Endodermal cell (in vitro differentiated cells): ENCODE measurements around the gene KRTAP4-12. TPM values are rescaled to one million over a fixed set of nuclear protein-coding genes. Genes with fewer than 3 reads are reported as not detected.
"Not testable (repeated sequence)": the region's sequence is repeated elsewhere in the genome, so short reads cannot be mapped to it uniquely, and the experiment has no call there.

Source experiments
- DNase-seq: peaks from one replicate; pipeline ENCODE4 v3.0.0-alpha.2; 2017
- H3K27ac ChIP-seq: 2 replicates; pipeline ENCODE4 v1.5.1; 2013; ENCODE audit warnings: mild to moderate bottlenecking, low read depth, low read length, moderate library complexity
- H3K27me3 ChIP-seq: 2 replicates; pipeline ENCODE4 v1.6.1; 2013; ENCODE audit warnings: mild to moderate bottlenecking, low read length, moderate library complexity; ENCODE audit not compliant: insufficient read depth, control insufficient read depth, poor library complexity, severe bottlenecking
- H3K36me3 ChIP-seq: 2 replicates; pipeline ENCODE4 v1.7.0; 2013; ENCODE audit warnings: mild to moderate bottlenecking, low read length, moderate library complexity; ENCODE audit not compliant: control insufficient read depth, insufficient read depth
- H3K4me1 ChIP-seq: one replicate; pipeline ENCODE4 v1.7.0; 2013; ENCODE audit warnings: low read length; ENCODE audit not compliant: control insufficient read depth, insufficient read depth
- H3K4me3 ChIP-seq: 2 replicates; pipeline ENCODE4 v1.5.1; 2013; ENCODE audit warnings: mild to moderate bottlenecking, low read length, moderate library complexity
- H3K9ac ChIP-seq: 2 replicates; pipeline ENCODE4 v1.6.1; 2013; ENCODE audit warnings: mild to moderate bottlenecking, low read length, moderate library complexity; ENCODE audit not compliant: poor library complexity, severe bottlenecking; ENCODE audit errors: extremely low read depth
- H3K9me3 ChIP-seq: 2 replicates; pipeline ENCODE4 v1.6.1; 2013; ENCODE audit warnings: mild to moderate bottlenecking, low read length, moderate library complexity; ENCODE audit not compliant: control insufficient read depth
- H3K27ac Mint-ChIP-seq: 2 replicates; pipeline ENCODE4 v1.8.0; 2020; ENCODE audit warnings: mixed read lengths
- H3K27me3 Mint-ChIP-seq: 2 replicates; pipeline ENCODE4 v1.8.0; 2021; ENCODE audit warnings: mild to moderate bottlenecking, mixed read lengths; ENCODE audit not compliant: insufficient read depth
- H3K36me3 Mint-ChIP-seq: 2 replicates; pipeline ENCODE4 v1.8.0; 2020; ENCODE audit warnings: low read depth, mixed read lengths
- H3K4me1 Mint-ChIP-seq: 2 replicates; pipeline ENCODE4 v1.8.0; 2020; ENCODE audit warnings: mixed read lengths
- H3K4me3 Mint-ChIP-seq: 2 replicates; pipeline ENCODE4 v1.8.0; 2020; ENCODE audit warnings: mild to moderate bottlenecking, moderate library complexity, mixed read lengths
- H3K9me3 Mint-ChIP-seq: 2 replicates; pipeline ENCODE4 v1.8.0; 2020; ENCODE audit warnings: mild to moderate bottlenecking, mixed read lengths
- CTCF ChIP-seq: fragments of 200-600 bp; sonication (generic); conservative IDR thresholded peaks from 2 replicates; pipeline ENCODE4 v1.5.0; 2021; ENCODE audit warnings: antibody characterized with exemption, mild to moderate bottlenecking
- WGBS, 2 experiments: methylation state at CpG; one replicate each; pipeline versions ENCODE4 v1.1.5 to v1.1.7; 2013; ENCODE audit warnings: missing lambda C conversion rate in 2 of 2, mixed read lengths in 1 of 2; ENCODE audit not compliant: insufficient coverage in 1 of 2, insufficient read length in 1 of 2; 5-methylcytosine and 5-hydroxymethylcytosine counted together
- total RNA-seq, 2 donors: library from RNA; stranded (reverse); fragmentation: NEBNext Ultra II Directional in 1 of 2; extraction: Animal tissue kit (Norgen Biotek cat#: 25700) in 1 of 2; gene quantifications; 2 replicates in 1 of 2; 3 replicates in 1 of 2; pipeline ENCODE4 v1.2.1, GENCODE V29; 2021

KRTAP4-12 gene
- total RNA-seq, 2 donors from 2014 or later: not detected

DNA sequence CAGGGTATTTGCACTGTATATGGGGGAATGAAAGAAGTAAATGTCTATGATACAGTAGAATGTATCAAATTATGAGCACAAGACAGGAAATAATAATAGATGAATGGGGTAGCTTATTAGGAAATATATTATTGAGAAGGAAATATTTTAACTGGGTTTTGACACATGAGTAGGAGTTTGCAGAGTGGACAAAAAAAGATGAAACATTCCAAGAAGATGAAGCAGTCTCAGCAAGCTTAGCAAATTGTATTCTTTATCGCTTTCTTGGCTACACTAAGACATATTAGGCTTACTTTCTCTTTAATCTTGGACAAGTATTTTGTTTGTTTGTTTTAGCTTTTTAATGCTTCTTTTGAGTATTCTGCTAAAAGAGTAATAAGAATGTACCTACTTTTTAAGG lies 20.1 kb downstream of the KRTAP4-12 start:
- Histone ChIP-seq H3K27ac (no peak overlapping the region), H3K4me3 (no peak overlapping the region), H3K36me3 (no peaks in the 10 kb centered on the region), H3K4me1 (no peaks in the 10 kb centered on the region), H3K9ac (no peak overlapping the region), H3K27me3 (no peaks in the 10 kb centered on the region), H3K9me3 (no peaks in the 10 kb centered on the region)
- Mint-ChIP-seq H3K4me1 (peaks cover 9% of the 10 kb centered on the region), H3K9me3 (peaks cover 3% of the 10 kb centered on the region), H3K4me3 (no peak overlapping the region), H3K36me3 (no peaks in the 10 kb centered on the region), H3K27ac (no peak overlapping the region), H3K27me3 (peaks cover 2% of the 10 kb centered on the region)
- no peak for TF ChIP-seq CTCF
- WGBS, 2 experiments: no CpG with 5 or more reads among the region's 1 CpG
- no peak for DNase-seq

GRCh38 chr17:41101586-41102259 lies 22.3 kb downstream of the KRTAP4-12 start, which contains the start of gene KRTAP4-16:
TSS of gene KRTAP4-16 (minus strand) at chr17:41102209. CDS start at chr17:41102209, 0 bp downstream.
- no peak for TF ChIP-seq CTCF
- Histone ChIP-seq H3K36me3 (no peaks in the 10 kb centered on the region), H3K4me1 (no peaks in the 10 kb centered on the region), H3K4me3 (no peak within 1 kb of the TSS), H3K9me3 (no peaks in the 10 kb centered on the region), H3K9ac (no peak within 1 kb of the TSS), H3K27me3 (no peaks in the 10 kb centered on the region), H3K27ac (no peak within 1 kb of the TSS)
- Mint-ChIP-seq H3K27ac (no peak within 1 kb of the TSS), H3K27me3 (peaks cover 4% of the 10 kb centered on the region), H3K4me3 (no peak within 1 kb of the TSS), H3K9me3 (no peaks in the 10 kb centered on the region), H3K36me3 (no peaks in the 10 kb centered on the region), H3K4me1 (no peaks in the 10 kb centered on the region)
- no peak for DNase-seq
- WGBS, 2 experiments: 72 to 74% methylated on average over 6 to 8 of the region's 10 CpGs

DNA sequence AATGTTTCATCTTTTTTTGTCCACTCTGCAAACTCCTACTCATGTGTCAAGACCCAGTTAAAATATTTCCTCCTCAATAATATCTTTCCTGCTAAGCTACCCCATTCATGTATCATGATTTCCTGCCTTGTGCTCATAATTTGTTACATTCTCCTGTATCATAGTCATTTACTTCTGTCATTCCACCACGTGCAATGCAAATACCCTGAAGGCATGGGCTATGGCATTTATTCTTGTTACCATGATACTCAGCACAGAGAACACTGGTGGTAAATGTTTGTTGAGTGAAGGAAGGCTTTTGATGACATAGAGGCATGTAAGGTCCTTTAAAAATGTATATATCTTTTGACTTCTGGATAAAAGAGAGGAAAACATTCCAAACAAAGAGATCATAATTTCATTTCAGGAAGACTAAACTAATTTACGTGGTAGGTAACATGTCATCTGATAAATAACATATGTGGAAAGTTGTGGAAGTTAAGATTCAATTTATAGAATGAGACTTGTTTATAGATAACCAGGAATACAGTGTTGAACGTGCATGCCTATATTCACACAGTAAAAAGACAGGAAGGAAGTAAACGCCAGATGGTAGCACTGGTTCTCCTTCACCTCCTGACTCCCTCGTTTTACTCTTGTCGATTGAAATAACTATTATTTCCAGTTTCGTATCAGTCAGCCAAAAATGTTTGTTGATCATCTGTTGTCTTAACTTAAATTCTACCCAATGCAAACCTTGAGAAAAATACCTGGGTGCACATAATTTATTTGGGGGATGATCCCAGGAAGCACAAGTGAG lies 24.1 kb downstream of the KRTAP4-12 start:
- H3K9ac ChIP-seq, H3K4me1 ChIP-seq, H3K36me3 Mint-ChIP-seq, H3K27me3 Mint-ChIP-seq, H3K9me3 Mint-ChIP-seq, H3K27ac Mint-ChIP-seq, H3K4me3 Mint-ChIP-seq, H3K36me3 ChIP-seq, H3K9me3 ChIP-seq, DNase-seq, H3K4me3 ChIP-seq, H3K4me1 Mint-ChIP-seq, H3K27ac ChIP-seq, H3K27me3 ChIP-seq: not testable (repeated sequence)
- 90 to 95% methylated on average over 5 to 7 of the region's 7 CpGs for WGBS, 2 experiments
